HG03196 (cell line): ENCODE data around the gene MPO.

Experiments used
- ATAC-seq: cut with Tn5 transposase; IDR thresholded peaks from one replicate; pipeline ENCODE4 v1.9.1; 2021; ENCODE audit not compliant: unreplicated experiment

MPO gene

DNA sequence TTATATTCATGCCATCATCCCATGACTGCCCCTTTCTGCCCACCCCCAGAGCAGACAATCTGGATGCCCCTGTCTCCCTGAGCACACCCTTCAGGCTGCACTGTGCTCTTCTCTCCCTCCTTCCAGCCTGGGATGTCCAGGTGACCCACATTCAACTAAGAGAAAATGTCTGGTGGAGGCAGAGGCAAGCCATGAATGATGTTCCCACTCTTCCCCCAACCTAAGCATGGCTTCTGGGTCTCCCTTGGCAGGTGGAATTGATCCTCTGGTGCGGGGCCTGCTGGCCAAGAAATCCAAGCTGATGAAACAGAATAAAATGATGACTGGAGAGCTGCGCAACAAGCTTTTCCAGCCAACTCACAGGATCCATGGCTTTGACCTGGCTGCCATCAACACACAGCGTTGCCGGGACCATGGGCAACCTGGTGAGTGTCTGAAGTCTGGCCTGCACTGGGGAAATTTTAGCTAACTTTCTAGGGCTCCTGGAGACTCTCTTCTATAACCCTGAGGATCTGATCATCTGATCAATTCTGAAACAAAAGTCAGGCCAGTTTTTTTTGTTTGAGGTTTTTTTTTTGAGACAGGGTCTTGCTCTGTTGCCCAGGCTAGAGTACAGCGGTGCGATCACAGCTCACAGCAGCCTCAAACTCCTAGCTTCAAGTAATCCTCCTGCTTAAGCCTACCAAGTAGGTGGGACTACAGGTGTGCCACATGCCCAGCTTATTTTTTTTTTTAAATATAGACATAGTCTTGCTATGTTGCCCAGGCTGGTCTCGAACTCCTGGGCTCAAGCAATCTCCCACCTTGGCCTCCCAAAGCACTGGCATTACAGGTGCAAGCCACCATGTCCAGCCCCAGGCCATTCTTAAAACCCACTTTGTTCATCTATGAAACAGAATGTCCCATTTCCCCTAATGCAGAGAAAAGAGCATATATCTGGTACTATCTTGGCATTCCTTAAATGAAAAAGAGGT is 14.5 kb downstream of the MPO start:
- ATAC-seq: no peak

DNA sequence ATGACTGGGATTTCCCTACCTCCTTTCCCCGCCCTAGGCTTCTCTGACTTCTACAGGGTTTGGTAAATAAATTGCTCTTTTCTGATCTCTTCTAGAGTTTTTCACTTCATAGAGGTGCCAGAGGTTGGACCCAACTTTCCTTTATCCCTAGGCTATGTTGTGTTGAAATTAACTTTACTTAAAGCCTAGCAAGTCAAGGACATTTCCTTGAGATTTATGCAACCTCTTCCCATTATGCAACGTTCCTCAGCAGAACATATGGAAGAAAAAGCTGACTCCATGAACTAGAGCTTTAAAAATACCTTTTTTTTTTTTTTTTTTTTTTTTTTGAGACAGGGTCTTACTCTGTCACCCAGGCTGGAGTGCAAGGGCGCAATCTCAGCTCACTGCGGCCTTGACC is 15.5 kb downstream of the MPO start:
- no peak for ATAC-seq

DNA sequence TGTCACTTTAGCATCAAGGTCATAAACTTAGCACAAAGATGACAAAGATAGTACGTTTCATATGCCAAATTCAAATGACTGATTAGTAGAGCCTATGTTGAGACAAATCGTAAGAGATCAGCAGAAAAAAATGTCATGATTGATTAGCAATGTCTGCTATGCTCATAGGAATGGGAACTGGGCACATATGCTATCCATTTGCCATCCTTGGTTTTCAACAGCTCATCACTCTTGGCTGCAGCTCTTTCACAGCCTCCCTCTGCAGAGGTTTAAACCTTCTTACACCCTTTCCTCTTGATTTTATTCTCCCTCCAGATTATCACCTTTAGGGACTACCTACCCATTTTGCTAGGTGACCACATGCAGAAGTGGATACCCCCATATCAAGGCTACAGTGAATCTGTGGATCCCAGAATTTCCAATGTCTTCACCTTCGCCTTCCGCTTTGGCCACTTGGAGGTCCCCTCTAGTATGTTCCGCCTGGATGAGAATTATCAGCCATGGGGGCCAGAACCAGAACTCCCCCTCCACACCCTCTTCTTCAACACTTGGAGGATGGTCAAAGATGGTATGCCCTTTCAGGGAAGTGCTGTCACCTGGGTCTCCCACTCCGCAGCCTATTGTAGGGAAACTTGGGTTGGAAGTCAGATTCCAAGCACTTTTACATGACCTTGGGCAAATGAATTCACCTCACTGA is 16.2 kb downstream of the MPO start:
- ATAC-seq: no peak

DNA sequence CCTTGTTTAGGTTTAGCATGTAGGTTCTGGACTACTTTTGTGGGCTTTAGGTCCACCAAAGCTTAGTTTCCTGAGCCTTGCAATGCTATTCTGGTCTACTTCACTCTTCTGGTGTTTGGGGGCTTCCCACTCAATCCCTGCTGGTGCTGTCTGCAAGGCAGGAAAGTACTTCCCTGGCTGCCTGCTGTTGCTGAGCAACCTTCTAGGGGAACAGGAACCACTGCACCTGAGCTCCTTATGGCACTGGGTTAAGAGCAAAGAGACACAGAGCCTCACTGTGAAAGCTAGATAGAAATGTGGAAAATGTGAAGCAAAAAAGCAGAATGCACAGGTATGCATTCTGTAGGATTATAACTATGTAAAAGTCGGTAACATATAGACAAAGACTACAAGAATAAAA is 17.0 kb downstream of the MPO start:
- no peak for ATAC-seq

DNA sequence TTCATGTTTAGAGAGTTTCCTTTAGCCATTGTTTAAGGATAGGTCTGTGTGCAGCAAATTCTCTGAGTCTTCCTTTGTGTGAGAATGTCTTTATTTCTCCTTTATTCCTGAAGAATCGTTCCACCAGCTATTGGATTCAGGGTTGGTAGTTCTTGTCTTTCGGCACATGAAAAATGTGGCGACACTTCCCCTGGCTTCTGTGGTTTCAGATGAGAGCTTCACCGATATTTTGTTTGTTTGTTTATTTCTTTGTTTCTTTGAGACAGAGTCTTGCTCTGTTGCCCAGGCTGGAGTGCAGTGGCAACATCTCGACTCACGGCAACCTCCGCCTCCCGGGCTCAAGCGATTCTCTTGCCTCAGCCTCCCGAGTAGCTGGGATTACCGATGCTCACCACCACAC is 18.6 kb downstream of the MPO start:
- ATAC-seq: no peak

DNA sequence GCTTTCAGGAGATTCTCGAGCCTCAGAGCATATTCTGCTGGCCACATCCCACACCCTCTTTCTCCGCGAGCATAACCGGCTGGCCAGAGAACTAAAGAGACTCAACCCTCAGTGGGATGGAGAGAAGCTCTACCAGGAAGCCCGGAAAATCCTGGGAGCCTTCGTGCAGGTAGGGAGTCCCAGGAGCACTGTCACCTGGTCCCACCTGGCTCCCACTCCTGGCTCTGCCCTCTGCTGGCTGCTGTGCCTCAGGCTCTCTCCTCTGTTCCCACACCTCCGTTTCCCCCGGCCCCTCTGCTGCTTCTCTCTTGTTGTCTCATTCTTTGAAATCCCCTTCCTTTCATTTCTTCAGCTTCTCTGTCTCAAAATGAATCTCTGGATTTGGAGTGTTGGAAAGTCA is 25.9 kb downstream of the MPO start:
- ATAC-seq: no peak

DNA sequence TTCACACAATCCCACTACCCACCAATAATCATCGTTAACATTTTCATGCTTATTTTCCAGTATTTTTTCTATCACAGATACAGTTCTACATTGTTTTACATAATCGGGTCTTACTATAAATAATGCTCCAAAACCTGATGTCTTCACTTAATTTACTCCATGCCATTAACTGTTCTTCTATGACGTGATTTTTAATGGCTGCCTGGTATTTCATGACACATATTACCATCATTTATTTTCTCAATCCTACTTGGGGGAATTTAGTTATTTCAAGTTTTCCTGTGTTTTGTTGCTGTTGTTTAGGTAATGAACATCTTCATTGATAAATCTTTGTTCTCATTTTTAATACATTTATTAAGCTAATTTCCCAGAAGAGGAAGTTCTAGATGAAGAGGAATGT is 27.7 kb downstream of the MPO start:
- no peak for ATAC-seq

DNA sequence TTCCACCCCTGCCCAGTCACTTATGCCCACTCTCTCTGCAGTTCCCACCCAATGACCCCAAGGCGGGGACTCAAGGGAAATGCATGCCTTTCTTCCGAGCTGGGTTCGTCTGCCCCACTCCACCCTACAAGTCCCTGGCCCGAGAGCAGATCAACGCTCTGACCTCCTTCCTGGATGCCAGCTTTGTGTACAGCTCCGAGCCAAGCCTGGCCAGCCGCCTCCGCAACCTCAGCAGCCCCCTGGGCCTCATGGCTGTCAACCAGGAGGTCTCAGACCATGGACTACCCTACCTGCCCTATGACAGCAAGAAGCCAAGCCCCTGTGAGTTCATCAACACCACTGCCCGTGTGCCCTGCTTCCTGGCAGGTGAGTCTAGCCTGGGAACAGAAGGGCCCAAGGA is 28.6 kb downstream of the MPO start:
- ATAC-seq: no peak

DNA sequence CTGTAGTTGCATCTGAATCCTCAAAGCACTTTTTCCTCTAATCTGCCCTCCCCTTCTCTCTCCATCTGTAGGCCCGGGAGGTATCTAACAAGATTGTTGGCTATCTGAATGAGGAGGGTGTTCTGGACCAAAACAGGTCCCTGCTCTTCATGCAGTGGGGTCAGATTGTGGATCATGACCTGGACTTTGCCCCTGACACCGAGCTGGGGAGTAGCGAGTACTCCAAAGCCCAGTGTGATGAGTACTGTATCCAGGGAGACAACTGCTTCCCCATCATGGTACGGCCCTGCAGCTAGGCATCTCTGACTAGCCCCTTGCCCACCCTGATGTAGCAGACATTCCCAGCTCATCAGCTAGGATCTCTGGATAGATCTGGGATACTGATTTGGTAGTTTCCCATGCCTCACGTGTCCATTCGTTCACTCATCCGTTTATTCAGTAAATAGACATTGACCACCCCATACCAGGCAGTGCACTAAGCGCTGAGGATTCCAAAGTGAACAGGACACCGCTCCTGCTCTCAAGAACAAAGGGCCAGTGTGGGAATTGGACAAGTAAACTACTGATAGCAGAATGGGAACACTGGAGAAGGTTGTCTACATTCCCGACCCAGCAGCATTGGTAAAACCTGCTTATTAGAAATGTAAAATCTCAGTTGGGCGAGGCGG is 30.3 kb downstream of the MPO start:
- ATAC-seq: no peak

DNA sequence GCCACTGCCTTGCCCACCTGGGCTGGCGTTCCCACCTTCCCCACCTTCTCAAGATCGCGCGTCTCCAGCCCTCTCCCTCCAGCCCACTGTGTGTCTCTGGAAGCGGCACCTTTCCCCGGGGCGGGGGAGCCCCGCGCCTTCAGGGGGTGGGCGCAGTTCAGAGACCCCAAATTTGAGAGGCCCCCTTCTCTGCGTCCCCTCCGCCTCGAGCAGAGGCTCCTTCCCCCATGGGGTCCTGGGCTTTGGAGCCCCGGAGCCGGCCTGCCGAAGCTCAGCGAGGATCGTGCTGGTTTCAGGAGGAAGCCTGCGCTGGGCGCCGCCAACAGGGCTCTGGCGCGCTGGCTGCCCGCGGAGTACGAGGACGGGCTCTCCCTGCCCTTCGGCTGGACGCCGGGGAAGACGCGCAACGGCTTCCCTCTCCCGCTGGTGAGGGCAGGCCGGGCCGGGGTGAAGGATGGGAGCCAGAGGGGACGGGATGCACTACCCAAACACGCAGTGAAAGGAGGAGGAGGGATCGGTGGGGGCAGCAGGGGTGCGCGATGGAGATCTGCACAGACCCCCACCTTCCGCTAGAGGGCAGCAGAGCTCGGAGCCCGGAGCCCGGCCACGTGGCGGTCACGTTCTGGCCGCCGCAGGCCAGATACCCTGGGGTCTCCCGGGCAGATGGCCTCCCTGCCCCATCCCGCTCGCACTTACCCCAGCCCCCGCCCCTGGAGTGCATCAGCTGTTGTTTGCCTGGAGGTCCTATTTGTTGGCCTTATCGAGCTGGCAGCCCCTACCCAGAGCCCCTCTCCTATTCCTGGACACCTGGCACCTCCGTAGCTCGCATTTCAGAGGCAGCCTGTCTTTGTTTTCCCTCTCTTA is 31.2 kb downstream of the MPO start:
- ATAC-seq: no peak

DNA sequence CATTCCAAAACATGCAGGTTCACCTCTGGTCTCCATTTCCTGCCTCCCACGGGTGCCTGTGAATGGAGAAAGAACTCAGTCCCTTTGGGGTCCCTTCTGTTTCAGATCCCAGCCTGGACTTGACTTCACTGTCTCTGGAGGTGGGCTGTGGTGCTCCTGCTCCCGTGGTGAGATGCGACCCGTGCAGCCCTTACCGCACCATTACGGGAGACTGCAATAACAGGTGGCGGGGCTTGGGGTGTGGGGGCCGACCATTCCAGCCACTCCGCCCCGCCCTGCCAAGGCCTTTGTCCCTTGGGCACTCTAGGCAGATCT is 31.8 kb downstream of the MPO start:
- ATAC-seq: no peak

DNA sequence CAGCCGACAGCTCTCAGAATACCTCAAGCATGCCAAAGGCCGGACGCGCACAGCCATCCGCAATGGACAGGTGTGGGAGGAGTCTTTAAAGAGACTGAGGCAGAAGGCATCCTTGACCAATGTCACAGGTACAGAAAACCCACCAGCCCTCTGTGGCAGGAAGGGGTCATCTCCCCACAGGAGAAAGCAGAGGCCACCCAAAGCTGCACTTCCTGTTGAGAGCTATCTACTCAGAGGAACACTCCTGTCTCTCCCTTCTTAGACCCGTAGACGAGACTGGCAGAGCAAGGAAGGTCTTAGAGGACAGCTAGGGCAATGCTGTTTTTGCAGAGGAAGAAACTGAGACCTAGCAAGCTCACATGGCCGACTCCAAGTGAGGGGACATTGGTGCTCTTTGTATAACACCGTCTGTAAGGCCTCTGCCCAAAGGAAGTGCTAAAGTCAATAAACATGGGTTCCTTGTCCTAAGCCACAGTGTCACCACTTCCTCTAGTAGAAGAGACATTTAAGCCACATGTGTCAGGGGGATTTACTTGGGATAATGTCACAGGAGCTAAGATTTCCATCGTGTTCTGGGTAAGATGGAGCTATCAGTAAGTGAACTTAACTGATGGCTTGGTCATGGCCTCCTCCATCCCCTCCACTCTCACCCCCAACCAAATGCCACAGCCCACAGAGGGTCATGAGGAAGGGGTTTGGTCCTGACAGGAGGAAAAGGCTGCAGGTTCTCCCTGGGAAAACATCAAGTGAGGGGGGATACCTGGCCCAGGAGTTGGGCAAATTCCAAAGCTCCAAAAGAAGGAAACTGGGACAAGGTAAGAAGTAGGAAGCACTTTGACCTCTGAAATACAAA is 33.0 kb downstream of the MPO start:
- ATAC-seq: no peak

DNA sequence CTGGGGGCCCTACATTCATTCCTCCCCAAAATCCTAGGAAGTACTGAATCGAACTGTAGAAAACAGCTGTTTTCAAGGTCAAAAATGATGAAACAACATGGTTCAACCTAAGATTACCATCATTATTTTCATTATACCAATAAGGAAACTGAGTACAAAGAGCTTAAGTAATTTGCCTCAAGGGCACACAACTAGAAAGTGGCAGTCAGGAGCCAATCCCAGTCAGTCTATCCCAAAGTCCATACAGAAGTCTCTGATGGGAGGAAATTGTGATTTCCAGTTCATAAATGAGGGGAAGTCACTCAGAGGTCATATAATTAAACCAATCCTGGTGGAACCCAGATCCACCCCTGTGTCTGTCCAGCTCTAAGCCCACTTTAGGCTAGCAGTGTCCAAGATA is 34.0 kb downstream of the MPO start:
- no peak for ATAC-seq

DNA sequence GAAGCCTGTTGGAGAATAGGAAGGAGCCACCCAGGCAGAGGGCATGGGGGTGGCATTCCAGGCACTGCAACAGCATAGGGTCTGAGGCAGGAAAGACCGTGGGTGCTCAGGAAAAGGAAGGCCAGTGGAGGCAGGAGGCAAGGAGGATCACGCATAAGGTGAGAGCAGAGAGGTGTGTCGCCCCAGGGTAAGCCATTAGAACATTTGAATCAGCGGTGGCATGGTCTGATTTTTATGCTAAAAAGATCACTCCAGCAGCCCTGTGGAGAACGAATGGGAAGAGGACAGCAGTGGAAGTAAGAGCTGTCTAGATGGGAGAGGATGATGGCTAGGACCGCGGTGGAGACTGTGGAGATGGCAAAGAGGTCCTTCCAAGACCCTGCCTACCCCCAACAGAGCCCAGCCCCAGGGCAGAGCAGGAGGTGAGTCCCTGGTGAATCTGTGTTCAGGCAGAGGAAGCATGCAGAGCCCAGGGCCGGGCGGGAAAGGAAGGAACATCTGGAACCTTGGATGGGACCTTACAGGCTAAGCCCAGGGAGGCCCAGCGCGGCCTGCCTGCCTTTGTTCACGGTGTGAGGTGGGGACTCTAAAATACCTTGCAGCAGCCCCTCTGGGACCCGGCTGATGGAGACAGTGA is 34.5 kb downstream of the MPO start:
- ATAC-seq: no peak

DNA sequence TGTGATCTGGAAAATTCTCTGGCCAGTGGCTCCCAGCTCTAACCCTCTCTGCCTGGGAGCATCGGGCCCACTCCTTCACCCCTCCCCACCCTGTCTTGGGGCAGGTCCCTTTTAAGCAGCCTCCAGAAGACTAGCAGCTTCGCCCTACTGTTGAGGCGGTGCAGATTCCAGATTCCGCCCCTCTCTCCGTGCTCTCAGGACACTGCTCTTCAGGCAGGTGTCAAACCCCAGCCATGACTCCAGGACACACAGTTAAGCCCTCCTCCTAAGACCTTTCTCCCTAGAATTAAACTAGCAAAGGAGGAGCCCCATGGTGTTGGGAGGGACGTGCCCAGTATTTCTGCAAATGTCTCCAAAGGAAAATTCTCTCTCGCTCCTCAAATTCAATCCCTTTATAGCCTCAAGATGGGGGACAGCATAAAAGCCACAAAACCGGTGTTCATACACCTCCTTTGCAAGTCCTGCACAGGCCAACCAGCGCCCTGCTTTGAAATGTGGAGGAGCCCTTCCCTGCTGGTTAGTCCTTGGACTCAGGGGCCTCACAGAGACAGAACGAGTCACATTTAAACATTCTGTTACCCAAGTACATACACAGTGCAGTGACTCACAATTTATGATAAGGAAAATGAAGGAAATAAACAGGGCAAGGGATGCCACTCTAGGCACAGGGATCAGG is 35.2 kb downstream of the MPO start:
- no peak for ATAC-seq

DNA sequence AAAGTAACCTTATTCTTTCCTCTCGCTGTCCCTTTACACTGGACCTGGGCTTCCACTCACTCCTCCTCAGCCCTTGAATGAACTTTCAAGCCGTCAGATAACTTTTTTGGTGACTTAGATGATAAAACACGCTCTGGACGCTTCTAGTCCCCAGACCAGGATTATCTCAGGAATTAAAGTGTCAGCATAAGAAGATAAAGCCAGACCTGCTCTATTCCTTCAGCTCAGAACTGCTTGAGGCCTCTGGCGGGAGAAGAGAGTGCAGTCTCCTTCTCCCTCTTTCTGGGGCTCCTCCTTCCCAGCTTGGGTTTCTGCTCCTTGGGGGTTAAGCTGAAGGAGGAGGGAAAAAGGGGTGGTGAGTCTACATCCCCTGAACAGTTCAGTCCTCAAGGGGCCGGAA is 35.8 kb downstream of the MPO start:
- no peak for ATAC-seq

DNA sequence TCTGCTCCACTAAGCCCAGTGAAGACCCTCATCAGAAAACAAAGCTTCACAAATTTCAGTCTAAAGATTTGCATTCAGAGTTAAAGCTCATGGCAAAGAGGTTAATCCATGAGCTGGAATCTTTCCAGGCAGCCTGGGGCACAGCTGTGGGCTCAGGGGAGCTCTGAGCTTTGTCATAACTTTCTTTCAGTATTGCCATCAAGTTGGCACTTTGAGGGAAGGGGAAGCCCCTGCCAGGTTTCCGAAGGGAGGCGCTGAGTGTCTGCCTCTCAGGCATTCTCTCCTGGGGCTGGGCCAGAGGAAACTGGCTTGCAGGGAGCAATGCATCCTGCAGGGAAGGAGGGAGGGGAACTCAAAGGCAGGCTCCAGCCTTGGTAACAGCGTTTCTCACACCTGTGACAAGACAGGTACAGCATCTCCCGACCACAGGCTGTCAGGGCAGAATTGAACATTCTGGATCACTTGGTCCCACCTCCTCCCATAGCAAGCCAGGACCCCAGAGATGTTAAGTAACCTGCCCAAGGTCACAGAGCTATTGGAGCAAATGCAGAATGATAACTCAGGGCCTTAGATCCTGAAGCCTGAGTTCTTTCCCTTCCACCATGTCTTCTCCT is 38.5 kb downstream of the MPO start:
- no peak for ATAC-seq

DNA sequence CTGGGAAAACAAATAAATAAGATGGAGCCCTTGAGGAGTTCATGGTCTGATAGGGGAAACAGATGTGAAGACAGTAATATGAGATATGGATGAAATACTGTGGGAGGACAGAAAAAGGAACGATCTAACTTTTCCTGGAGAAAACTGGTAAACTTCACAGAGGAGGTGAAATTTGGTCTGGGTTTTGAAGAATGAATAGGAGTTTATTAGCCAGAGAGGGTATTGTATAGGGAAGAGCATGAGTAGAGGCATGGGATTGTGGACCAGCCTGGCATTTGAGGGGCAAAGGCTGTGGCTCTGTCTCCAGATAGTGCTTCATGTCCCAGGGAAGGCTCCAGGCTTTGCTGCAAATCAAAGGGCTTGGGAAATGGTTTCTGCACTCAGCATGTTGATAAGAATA is 40.7 kb downstream of the MPO start:
- no peak for ATAC-seq

DNA sequence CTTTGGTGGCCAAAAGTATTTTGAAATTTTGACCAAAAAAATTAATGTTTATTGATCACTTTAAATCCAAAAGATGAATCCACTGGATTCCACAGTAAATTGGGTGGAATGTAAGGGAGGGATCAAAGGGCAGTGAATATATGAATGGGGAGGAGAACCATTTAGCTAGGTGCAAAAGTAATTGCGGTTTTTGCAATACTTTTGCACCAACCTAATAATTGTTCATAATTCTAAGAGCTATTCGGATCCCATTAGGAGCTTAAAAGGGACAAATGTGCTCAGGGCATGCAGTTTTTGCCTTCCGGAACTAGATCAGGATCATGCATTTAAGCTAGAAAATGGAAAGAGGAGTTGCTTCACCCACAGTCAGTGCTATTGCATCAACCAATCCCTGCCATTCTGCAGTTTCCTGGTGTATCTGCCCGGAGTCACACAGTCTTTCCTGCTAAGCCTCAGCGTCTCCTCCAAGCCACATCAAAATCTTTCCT is 42.5 kb downstream of the MPO start, which contains the start of gene LPO:
TSS of gene LPO (plus strand) at position 438 of the 488 bp plus-strand sequence. CDS start 4,396 bp downstream, outside the sequence.
- ATAC-seq: no peak
